Naive B cell (primary cell): ENCODE data around the gene CAMTA1. TPM values are rescaled to one million over a fixed set of nuclear protein-coding genes. Genes with fewer than 3 reads are reported as not detected.

Source experiments
- ATAC-seq, 2 donors: fragments of 150-1000 bp; cut with Tn5 transposase; 2 replicates each; pipeline ENCODE4 v1.10.0; 2021; ENCODE audit warnings: low read depth in 2 of 2, mild to moderate bottlenecking in 2 of 2, moderate library complexity in 2 of 2
- DNase-seq: peaks from one replicate; pipeline ENCODE4 v3.0.0; 2022
- H3K27ac Mint-ChIP-seq, 6 donors: one replicate each; pipeline ENCODE4 v1.8.0; 2020 to 2022; ENCODE audit warnings: mild to moderate bottlenecking in 6 of 6, mixed read lengths in 6 of 6, moderate library complexity in 5 of 6, inconsistent platforms in 2 of 6
- H3K27me3 Mint-ChIP-seq, 3 donors: one replicate each; pipeline ENCODE4 v1.8.0; 2021 to 2022; ENCODE audit warnings: mixed read lengths in 3 of 3, mild to moderate bottlenecking in 1 of 3
- H3K36me3 Mint-ChIP-seq, 2 donors: one replicate each; pipeline ENCODE4 v1.8.0; 2020 to 2022; ENCODE audit warnings: mixed read lengths in 2 of 2, inconsistent platforms in 1 of 2, mild to moderate bottlenecking in 1 of 2
- H3K4me1 Mint-ChIP-seq, 3 donors: one replicate each; pipeline ENCODE4 v1.8.0; 2020 to 2022; ENCODE audit warnings: mixed read lengths in 3 of 3, inconsistent platforms in 1 of 3, mild to moderate bottlenecking in 1 of 3, moderate library complexity in 1 of 3
- H3K4me3 Mint-ChIP-seq, 8 donors: one replicate each; pipeline ENCODE4 v1.8.0; 2020 to 2022; ENCODE audit warnings: mild to moderate bottlenecking in 8 of 8, mixed read lengths in 8 of 8, moderate library complexity in 8 of 8, inconsistent platforms in 2 of 8
- H3K9me3 Mint-ChIP-seq, 7 donors: one replicate each; pipeline ENCODE4 v1.8.0; 2020 to 2022; ENCODE audit warnings: mixed read lengths in 7 of 7, mild to moderate bottlenecking in 5 of 7, inconsistent platforms in 2 of 7, moderate library complexity in 1 of 7
- polyA plus RNA-seq, 6 donors: library from polyadenylated mRNA; unstranded; fragments of 300-500 nt; fragmentation: Illumina TruSeq; gene quantifications; one replicate each; pipeline ENCODE4 v1.2.3, GENCODE V29; 2021; ENCODE audit warnings: low read depth in 6 of 6

The CAMTA1 gene
- polyA plus RNA-seq, 6 donors from 2014 or later = 75.4 to 140 (median 88.8) TPM

DNA sequence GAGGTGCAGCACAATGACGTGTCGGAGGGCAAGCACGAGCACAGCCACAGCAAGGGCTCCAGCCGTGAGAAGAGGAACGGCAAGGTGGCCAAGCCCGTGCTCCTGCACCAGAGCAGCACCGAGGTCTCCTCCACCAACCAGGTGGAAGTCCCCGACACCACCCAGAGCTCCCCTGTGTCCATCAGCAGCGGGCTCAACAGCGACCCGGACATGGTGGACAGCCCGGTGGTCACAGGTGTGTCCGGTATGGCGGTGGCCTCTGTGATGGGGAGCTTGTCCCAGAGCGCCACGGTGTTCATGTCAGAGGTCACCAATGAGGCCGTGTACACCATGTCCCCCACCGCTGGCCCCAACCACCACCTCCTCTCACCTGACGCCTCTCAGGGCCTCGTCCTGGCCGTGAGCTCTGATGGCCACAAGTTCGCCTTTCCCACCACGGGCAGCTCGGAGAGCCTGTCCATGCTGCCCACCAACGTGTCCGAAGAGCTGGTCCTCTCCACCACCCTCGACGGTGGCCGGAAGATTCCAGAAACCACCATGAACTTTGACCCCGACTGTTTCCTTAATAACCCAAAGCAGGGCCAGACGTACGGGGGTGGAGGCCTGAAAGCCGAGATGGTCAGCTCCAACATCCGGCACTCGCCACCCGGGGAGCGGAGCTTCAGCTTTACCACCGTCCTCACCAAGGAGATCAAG, 878.3 kb downstream of the CAMTA1 start:
- peaks cover 2 to 6% (median 4%) of the 10 kb centered on the region in 3 donors for H3K4me1 Mint-ChIP-seq
- no peaks in the 10 kb centered on the region for H3K9me3 Mint-ChIP-seq
- no peaks in the 10 kb centered on the region for H3K36me3 Mint-ChIP-seq
- DNase-seq (no peak), ATAC-seq (no peak)
- H3K27ac Mint-ChIP-seq = no peak overlapping the region
- H3K4me3 Mint-ChIP-seq = no peak overlapping the region
- no peaks in the 10 kb centered on the region for H3K27me3 Mint-ChIP-seq

DNA sequence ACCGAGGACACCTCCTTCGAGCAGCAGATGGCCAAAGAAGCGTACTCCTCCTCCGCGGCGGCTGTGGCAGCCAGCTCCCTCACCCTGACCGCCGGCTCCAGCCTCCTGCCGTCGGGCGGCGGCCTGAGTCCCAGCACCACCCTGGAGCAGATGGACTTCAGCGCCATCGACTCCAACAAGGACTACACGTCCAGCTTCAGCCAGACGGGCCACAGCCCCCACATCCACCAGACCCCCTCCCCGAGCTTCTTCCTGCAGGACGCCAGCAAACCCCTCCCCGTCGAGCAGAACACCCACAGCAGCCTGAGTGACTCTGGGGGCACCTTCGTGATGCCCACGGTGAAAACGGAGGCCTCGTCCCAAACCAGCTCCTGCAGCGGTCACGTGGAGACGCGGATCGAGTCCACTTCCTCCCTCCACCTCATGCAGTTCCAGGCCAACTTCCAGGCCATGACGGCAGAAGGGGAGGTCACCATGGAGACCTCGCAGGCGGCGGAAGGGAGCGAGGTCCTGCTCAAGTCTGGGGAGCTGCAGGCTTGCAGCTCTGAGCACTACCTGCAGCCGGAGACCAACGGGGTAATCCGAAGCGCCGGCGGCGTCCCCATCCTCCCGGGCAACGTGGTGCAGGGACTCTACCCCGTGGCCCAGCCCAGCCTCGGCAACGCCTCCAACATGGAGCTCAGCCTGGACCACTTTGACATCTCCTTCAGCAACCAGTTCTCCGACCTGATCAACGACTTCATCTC, 879.1 kb downstream of the CAMTA1 start:
- Mint-ChIP-seq H3K4me3 (no peak overlapping the region), H3K4me1 (peaks cover 2 to 6% (median 4%) of the 10 kb centered on the region in 3 donors), H3K27ac (no peak overlapping the region), H3K9me3 (no peaks in the 10 kb centered on the region), H3K36me3 (no peaks in the 10 kb centered on the region), H3K27me3 (no peaks in the 10 kb centered on the region)
- ATAC-seq = no peak
- no peak for DNase-seq

GRCh38 chr1:7664893-7665250, 879.6 kb downstream of the CAMTA1 start:
- H3K4me3 Mint-ChIP-seq = no peak overlapping the region
- H3K36me3 Mint-ChIP-seq = no peaks in the 10 kb centered on the region
- peaks cover 4 to 6% (median 5%) of the 10 kb centered on the region in 3 donors for H3K4me1 Mint-ChIP-seq
- DNase-seq = no peak
- no peaks in the 10 kb centered on the region for H3K9me3 Mint-ChIP-seq
- H3K27me3 Mint-ChIP-seq = peaks cover 0 to 4% (median 1%) of the 10 kb centered on the region in 3 donors
- H3K27ac Mint-ChIP-seq = no peak overlapping the region
- no peak for ATAC-seq

GRCh38 chr1:7666249-7666648, 881.0 kb downstream of the CAMTA1 start:
- Mint-ChIP-seq H3K27me3 (peaks cover 0 to 16% (median 8%) of the 10 kb centered on the region in 3 donors), H3K27ac (no peak overlapping the region)

GRCh38 chr1:7667159-7667558, 881.9 kb downstream of the CAMTA1 start:
- no peak for ATAC-seq
- DNase-seq = no peak
- H3K27ac Mint-ChIP-seq = no peak overlapping the region

More at GRCh38 chr1:7666249-7666648, 881.0 kb downstream of the CAMTA1 start:
- DNase-seq (no peak), ATAC-seq (no peak)
- H3K4me3 Mint-ChIP-seq = no peak overlapping the region
- H3K36me3 Mint-ChIP-seq = no peaks in the 10 kb centered on the region
- H3K9me3 Mint-ChIP-seq = no peaks in the 10 kb centered on the region
- peaks cover 5 to 8% (median 6%) of the 10 kb centered on the region in 3 donors for H3K4me1 Mint-ChIP-seq

GRCh38 chr1:7667625-7668218, 882.5 kb downstream of the CAMTA1 start:
- ATAC-seq (peak; percentile 64 to 74), DNase-seq (peak; percentile 69)
- peaks cover 0 to 23% (median 17%) of the 10 kb centered on the region in 3 donors for H3K27me3 Mint-ChIP-seq
- H3K27ac Mint-ChIP-seq = no peak overlapping the region
- no peaks in the 10 kb centered on the region for H3K36me3 Mint-ChIP-seq
- H3K9me3 Mint-ChIP-seq = no peaks in the 10 kb centered on the region
- peak overlapping the region in 1 of 8 donors; percentile 55 for H3K4me3 Mint-ChIP-seq
- H3K4me1 Mint-ChIP-seq = peaks cover 6 to 13% (median 8%) of the 10 kb centered on the region in 3 donors

More at GRCh38 chr1:7667159-7667558, 881.9 kb downstream of the CAMTA1 start:
- H3K9me3 Mint-ChIP-seq = no peaks in the 10 kb centered on the region
- H3K36me3 Mint-ChIP-seq = no peaks in the 10 kb centered on the region
- H3K4me3 Mint-ChIP-seq = no peak overlapping the region
- peaks cover 0 to 19% (median 15%) of the 10 kb centered on the region in 3 donors for H3K27me3 Mint-ChIP-seq
- H3K4me1 Mint-ChIP-seq = peaks cover 6 to 9% (median 8%) of the 10 kb centered on the region in 3 donors

DNA sequence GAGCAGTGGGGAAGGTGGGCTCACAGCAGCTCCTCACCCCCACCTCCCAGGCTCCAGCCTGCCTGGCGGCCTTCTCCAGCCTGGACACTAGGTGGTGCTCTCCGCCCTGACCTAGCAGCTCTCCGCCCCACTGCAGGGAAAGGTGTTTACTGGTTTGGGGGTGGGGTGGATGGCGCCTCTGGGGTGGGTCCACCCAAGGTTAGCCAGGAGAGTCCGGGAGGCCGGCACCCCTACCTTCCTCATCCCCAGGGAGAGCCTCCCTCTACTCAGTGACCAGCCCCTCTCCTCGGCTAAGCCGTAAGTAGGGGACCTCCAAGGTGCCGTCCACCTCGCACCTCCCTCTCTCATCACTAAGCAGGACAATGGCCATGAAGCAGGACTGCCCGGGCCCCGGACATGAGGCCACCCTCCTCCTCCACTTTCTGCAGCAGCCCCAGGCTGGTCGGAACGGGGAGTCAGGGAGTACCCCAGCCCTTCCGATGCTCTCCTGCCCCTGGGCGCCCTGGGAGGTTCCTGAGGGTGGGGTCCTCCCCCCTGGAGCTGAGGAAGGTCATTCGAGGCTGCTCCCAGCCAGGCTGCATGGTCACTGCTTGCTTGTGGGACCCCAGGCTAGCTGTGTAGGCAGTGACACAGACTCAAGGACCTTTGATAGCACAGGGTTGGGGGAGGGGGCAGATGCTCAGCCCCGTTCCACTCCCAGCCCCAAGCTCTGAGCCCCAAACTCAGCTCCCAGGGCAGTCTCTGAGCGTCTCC, 884.5 kb downstream of the CAMTA1 start:
- H3K9me3 Mint-ChIP-seq = no peaks in the 10 kb centered on the region
- H3K36me3 Mint-ChIP-seq = no peaks in the 10 kb centered on the region
- peaks cover 6 to 18% (median 12%) of the 10 kb centered on the region in 3 donors for H3K4me1 Mint-ChIP-seq
- ATAC-seq (peak; percentile 66 to 71), DNase-seq (peak; percentile 44)
- no peak overlapping the region for H3K27ac Mint-ChIP-seq
- peak overlapping the region in 2 of 8 donors; percentile 15 to 47 for H3K4me3 Mint-ChIP-seq
- peaks cover 2 to 30% (median 25%) of the 10 kb centered on the region in 3 donors for H3K27me3 Mint-ChIP-seq

DNA sequence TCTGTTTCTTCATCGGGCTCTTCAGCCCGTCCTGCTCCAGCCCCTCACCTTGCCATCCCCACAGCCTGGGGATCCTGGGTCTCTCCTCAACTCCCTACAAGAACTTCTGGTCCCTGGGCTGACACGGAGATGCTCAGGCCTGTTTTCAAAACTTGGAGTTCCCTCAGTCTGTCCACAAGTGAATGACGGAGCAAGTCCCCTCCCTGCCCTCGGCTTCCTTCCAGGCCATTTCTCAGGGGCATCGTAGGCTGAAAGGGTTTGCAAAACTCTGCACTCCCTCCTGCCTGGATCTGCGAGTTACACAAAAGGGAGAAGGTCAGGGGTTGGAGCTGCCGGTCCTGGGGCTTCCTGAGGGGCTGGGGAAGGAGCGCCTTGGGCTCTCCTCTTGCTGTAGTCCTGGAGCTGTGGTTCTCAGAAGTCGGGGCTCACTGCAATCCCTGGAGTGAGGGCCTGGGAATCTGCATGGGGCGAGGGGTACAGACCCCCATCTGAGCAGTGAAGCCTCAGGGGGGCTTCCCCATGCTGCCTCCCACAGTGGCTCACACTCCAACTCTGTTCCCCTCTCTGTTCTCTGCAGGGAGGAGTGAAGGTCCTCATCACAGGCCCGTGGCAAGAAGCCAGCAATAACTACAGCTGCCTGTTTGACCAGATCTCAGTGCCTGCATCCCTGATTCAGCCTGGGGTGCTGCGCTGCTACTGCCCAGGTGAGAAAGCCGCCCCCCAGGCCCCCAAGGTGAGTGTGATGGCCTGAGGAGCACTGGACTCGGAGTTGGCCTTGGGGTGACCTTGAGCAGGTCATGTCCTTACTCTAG, 885.3 kb downstream of the CAMTA1 start:
- Mint-ChIP-seq H3K36me3 (no peaks in the 10 kb centered on the region), H3K4me1 (peaks cover 6 to 18% (median 12%) of the 10 kb centered on the region in 3 donors), H3K27ac (no peak overlapping the region), H3K4me3 (peak overlapping the region in 1 of 8 donors; percentile 12), H3K9me3 (no peaks in the 10 kb centered on the region), H3K27me3 (peaks cover 10 to 38% (median 33%) of the 10 kb centered on the region in 3 donors)
- ATAC-seq (no peak), DNase-seq (no peak)

GRCh38 chr1:7671146-7671465, 885.9 kb downstream of the CAMTA1 start:
- H3K4me1 Mint-ChIP-seq = peaks cover 6 to 18% (median 12%) of the 10 kb centered on the region in 3 donors
- no peak for ATAC-seq
- no peak for DNase-seq
- H3K36me3 Mint-ChIP-seq = no peaks in the 10 kb centered on the region
- peaks cover 10 to 42% (median 34%) of the 10 kb centered on the region in 3 donors for H3K27me3 Mint-ChIP-seq
- H3K4me3 Mint-ChIP-seq = no peak overlapping the region
- H3K9me3 Mint-ChIP-seq = no peaks in the 10 kb centered on the region
- no peak overlapping the region for H3K27ac Mint-ChIP-seq

GRCh38 chr1:7671676-7672075, 886.4 kb downstream of the CAMTA1 start:
- Mint-ChIP-seq H3K4me1 (peaks cover 6 to 18% (median 12%) of the 10 kb centered on the region in 3 donors), H3K9me3 (no peaks in the 10 kb centered on the region), H3K27me3 (peaks cover 10 to 42% (median 35%) of the 10 kb centered on the region in 3 donors), H3K4me3 (no peak overlapping the region), H3K36me3 (no peaks in the 10 kb centered on the region), H3K27ac (no peak overlapping the region)
- DNase-seq (no peak), ATAC-seq (no peak)

DNA sequence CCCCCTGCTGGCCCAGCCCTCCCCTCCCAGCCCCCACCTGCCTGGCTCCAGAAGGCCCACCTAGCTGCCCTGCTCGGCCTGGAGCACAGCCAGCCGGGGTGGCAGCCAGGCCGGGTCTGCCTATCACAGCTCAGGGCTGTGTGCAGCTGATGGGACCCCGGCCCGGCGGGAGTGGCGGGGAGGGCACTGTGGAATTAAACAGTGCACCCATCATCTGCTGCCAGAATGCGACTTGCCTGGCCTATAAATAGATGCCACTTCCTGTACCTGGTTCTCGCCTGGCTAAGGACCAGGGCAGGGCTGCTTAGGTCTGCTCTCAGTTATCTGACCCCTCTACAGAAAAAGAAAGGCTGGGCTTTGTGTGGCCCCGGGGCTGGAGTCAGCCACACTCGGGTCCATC, 887.6 kb downstream of the CAMTA1 start:
- H3K9me3 Mint-ChIP-seq = no peaks in the 10 kb centered on the region
- H3K4me1 Mint-ChIP-seq = peaks cover 5 to 18% (median 12%) of the 10 kb centered on the region in 3 donors
- DNase-seq (no peak), ATAC-seq (no peak)
- no peaks in the 10 kb centered on the region for H3K36me3 Mint-ChIP-seq
- peak overlapping the region in 1 of 8 donors; percentile 47 for H3K4me3 Mint-ChIP-seq
- no peak overlapping the region for H3K27ac Mint-ChIP-seq
- peaks cover 16 to 42% (median 39%) of the 10 kb centered on the region in 3 donors for H3K27me3 Mint-ChIP-seq

DNA sequence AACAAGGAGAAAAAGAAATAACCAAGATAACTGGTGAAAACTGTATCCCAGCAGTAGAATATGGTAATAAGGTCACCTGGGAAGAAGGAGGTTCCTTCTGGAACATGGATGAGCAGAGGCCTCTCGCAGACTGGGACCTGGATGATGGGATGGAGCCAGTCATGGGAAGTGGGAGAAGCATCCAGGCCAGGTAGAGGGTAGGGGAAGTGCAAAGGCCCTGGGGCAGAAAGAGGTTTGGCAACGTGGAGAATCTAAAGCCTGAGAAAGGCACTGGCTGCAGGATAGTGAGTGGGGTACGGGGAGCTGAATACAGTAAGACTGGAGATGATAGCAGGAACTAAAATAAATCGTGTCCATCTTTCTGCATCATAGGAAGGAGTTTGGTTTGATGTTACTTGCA, 889.7 kb downstream of the CAMTA1 start:
- peaks cover 16 to 41% (median 39%) of the 10 kb centered on the region in 3 donors for H3K27me3 Mint-ChIP-seq
- DNase-seq = no peak
- peak overlapping the region in 1 of 8 donors; percentile 36 for H3K4me3 Mint-ChIP-seq
- H3K4me1 Mint-ChIP-seq = peaks cover 0 to 16% (median 8%) of the 10 kb centered on the region in 3 donors
- no peak overlapping the region for H3K27ac Mint-ChIP-seq
- ATAC-seq = no peak
- H3K36me3 Mint-ChIP-seq = no peaks in the 10 kb centered on the region
- H3K9me3 Mint-ChIP-seq = no peaks in the 10 kb centered on the region
